NCI-H345 (cell line): ENCODE measurements around the gene WWOX.

ENCODE experiments used
- DNase-seq: peaks from one replicate; lab custom pipeline; 2025; lab: John Stamatoyannopoulos, UW

Gene WWOX

GRCh38 chr16:78994135-78994745 lies 894.8 kb downstream of the WWOX start:
- peak; percentile 33 for DNase-seq

- DNase-seq, result no peak
These were observed 896.0 kb downstream of the WWOX start for GRCh38 chr16:78995441-78995840.

GRCh38 chr16:78996790-78997189 lies 897.3 kb downstream of the WWOX start:
- no peak for DNase-seq

- no peak for DNase-seq
These were observed 899.4 kb downstream of the WWOX start for GRCh38 chr16:78998879-78999278.

GRCh38 chr16:79001156-79001967 lies 901.9 kb downstream of the WWOX start:
- no peak for DNase-seq

GRCh38 chr16:79003026-79003609 lies 903.7 kb downstream of the WWOX start:
- DNase-seq, result no peak

- DNase-seq, result no peak
These were observed 904.9 kb downstream of the WWOX start for GRCh38 chr16:79004309-79004708.

GRCh38 chr16:79005096-79005495 lies 905.6 kb downstream of the WWOX start:
- DNase-seq, result no peak

GRCh38 chr16:79006206-79006605 lies 906.8 kb downstream of the WWOX start:
- no peak for DNase-seq

GRCh38 chr16:79006765-79007164 lies 907.3 kb downstream of the WWOX start:
- DNase-seq, result no peak

- no peak for DNase-seq
These were observed 908.2 kb downstream of the WWOX start for GRCh38 chr16:79007614-79008013.

- DNase-seq, result no peak
These were observed 908.8 kb downstream of the WWOX start for GRCh38 chr16:79008036-79008868.

- DNase-seq, result peak; percentile 64
These were observed 909.4 kb downstream of the WWOX start for GRCh38 chr16:79008869-79009179.

GRCh38 chr16:79009896-79010295 lies 910.4 kb downstream of the WWOX start:
- peak; percentile 75 for DNase-seq

- no peak for DNase-seq
These were observed 911.8 kb downstream of the WWOX start for GRCh38 chr16:79011282-79011681.

GRCh38 chr16:79012671-79013434 lies 913.4 kb downstream of the WWOX start:
- DNase-seq, result no peak

- DNase-seq, result no peak
These were observed 914.6 kb downstream of the WWOX start for GRCh38 chr16:79013930-79014660.

- no peak for DNase-seq
These were observed 919.4 kb downstream of the WWOX start for GRCh38 chr16:79018650-79019429.

GRCh38 chr16:79019431-79019830 lies 920.0 kb downstream of the WWOX start:
- DNase-seq, result no peak

GRCh38 chr16:79021991-79022630 lies 922.7 kb downstream of the WWOX start:
- no peak for DNase-seq
